Panc1 (cell line): ENCODE measurements around the gene MNT. TPM values are rescaled to one million over a fixed set of nuclear protein-coding genes. Genes with fewer than 3 reads are reported as not detected.

Source experiments
- ATAC-seq: fragments of 200-7000 bp; cut with Tn5 transposase; 2 replicates; pipeline ENCODE4 v1.9.1; 2020; ENCODE audit warnings: mild to moderate bottlenecking, moderate library complexity
- BruUV-seq: library from RNA; stranded (reverse); fragments of 400-500 nt; replicated peaks from 2 replicates; lab custom pipeline; 2021; lab: Mats Ljungman, UMichigan
- CTCF ChIA-PET: fragments of 300-600 bp; sonication (Branson Sonifier 250); formaldehyde crosslinking; loops from one replicate; lab custom pipeline; 2022; ENCODE audit warnings: antibody characterized with exemption; lab: Charles Lee
- POLR2A ChIA-PET: fragments of 300-600 bp; sonication (Branson Sonifier 250); formaldehyde crosslinking; loops from one replicate; lab custom pipeline; 2022; ENCODE audit warnings: antibody characterized with exemption; lab: Charles Lee
- DNase-seq: peaks from one replicate; pipeline ENCODE4 v3.0.0-alpha.2; 2010; ENCODE audit warnings: low read depth, low spot score
- H3K27ac ChIP-seq: 2 replicates; pipeline ENCODE4 v1.5.1; 2011; ENCODE audit warnings: mild to moderate bottlenecking, low read length, inconsistent platforms
- H3K27me3 ChIP-seq: fragments of 200-500 bp; sonication (Bioruptor generic); 2 replicates; pipeline ENCODE4 v1.6.0; 2014; ENCODE audit warnings: low read length, inconsistent platforms; ENCODE audit not compliant: control insufficient read depth, insufficient read depth
- H3K36me3 ChIP-seq: fragments of 200-500 bp; sonication (Bioruptor generic); 2 replicates; pipeline ENCODE4 v1.5.1; 2014; ENCODE audit warnings: inconsistent platforms, mild to moderate bottlenecking, low read length, moderate library complexity; ENCODE audit not compliant: control insufficient read depth, insufficient read depth
- H3K4me1 ChIP-seq: 2 replicates; pipeline ENCODE4 v1.5.1; 2011; ENCODE audit warnings: inconsistent platforms, mild to moderate bottlenecking, low read length, moderate library complexity; ENCODE audit not compliant: control insufficient read depth, insufficient read depth
- H3K4me3 ChIP-seq, 2 experiments: 2 replicates each; pipeline ENCODE4 v1.5.1; 2011 to 2012; ENCODE audit warnings: low read depth in 2 of 2, low read length in 2 of 2, mild to moderate bottlenecking in 2 of 2, inconsistent platforms in 1 of 2, moderate library complexity in 1 of 2
- H3K9me3 ChIP-seq: fragments of 200-500 bp; sonication (Bioruptor generic); 2 replicates; pipeline ENCODE4 v1.5.1; 2014; ENCODE audit warnings: low read depth, mild to moderate bottlenecking, inconsistent platforms, low read length, moderate library complexity; ENCODE audit not compliant: control insufficient read depth, insufficient read depth
- CTCF ChIP-seq: fragments of 450-650 bp; IDR thresholded peaks from 2 replicates; pipeline ENCODE4 v1.5.1; 2017; ENCODE audit warnings: mild to moderate bottlenecking
- POLR2AphosphoS5 ChIP-seq: IDR thresholded peaks from 2 replicates; pipeline ENCODE4 v1.6.1; 2012; ENCODE audit warnings: mild to moderate bottlenecking, low read depth, low read length, moderate library complexity
- REST ChIP-seq, 2 experiments: IDR thresholded peaks; 2 replicates each; pipeline ENCODE4 v1.6.1; 2011 to 2012; ENCODE audit warnings: low read depth in 2 of 2, control low read depth in 1 of 2, low read length in 1 of 2, mild to moderate bottlenecking in 1 of 2, moderate library complexity in 1 of 2; ENCODE audit not compliant: insufficient read depth in 1 of 2
- SIN3A ChIP-seq: IDR thresholded peaks from 2 replicates; pipeline ENCODE4 v1.6.1; 2012; ENCODE audit warnings: low read depth, mild to moderate bottlenecking, low read length, moderate library complexity, borderline replicate concordance; ENCODE audit not compliant: insufficient read depth
- TCF7L2 ChIP-seq: IDR thresholded peaks from 2 replicates; pipeline ENCODE4 v1.6.1; 2011; ENCODE audit warnings: mild to moderate bottlenecking, low read depth, low read length, inconsistent platforms
- in situ Hi-C: cut with HindIII; loops from 2 replicates; pipeline ENCODE4 v1.10.0; 2016; ENCODE audit warnings: low sequenced_read_pairs, low pct_unique_long_range_greater_than_20kb
- intact Hi-C: fragments of 100-400 bp; cut with micrococcal nuclease; formaldehyde crosslinking; loops from one replicate; pipeline ENCODE4 v1.10.0; 2022; ENCODE audit not compliant: unreplicated experiment
- total RNA-seq: library from RNA; stranded (reverse); gene quantifications from one replicate; pipeline ENCODE4 v1.2.1, GENCODE V29; 2021; ENCODE audit not compliant: unreplicated experiment

The MNT gene
- total RNA-seq, 1 experiment from 2014 or later = 31.8 TPM

DNA sequence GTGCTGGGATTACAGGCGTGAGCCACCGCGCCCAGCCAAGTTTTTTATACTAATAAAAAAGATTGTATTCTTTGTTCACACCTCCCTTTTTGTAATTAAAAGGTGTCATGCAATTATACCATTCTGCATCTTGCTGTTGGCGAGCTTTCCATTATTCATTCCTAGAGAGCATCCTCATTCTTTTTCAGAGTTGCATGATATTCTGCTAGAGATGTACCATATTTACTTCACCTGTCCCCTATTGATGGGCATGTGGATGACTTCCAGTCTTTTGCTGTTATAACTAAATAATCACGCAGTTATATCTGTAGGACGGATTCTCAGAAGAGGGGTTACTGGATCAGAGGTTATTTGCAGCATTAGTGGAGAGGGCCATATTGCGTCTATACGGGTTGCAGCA is 46.5 kb downstream of the MNT start:
- Histone ChIP-seq H3K9me3 (no peaks in the 10 kb centered on the region), H3K36me3 (no peaks in the 10 kb centered on the region), H3K27ac (no peak overlapping the region), H3K27me3 (no peaks in the 10 kb centered on the region), H3K4me1 (no peaks in the 10 kb centered on the region), H3K4me3 (no peak overlapping the region)
- intact Hi-C loops = no loop called here
- ChIA-PET POLR2A (interaction anchor here (0.6 kb wide), 1 partner anchor 40 kb away, joined by 3 read pairs; no protein-coding TSS in a partner anchor), CTCF (no interaction called here)
- in situ Hi-C loops = no loop called here
- TF ChIP-seq CTCF (no peak), SIN3A (no peak), POLR2AphosphoS5 (no peak), TCF7L2 (no peak), REST (IDR thresholded peaks at IDR 0.05; ENCODE audit: insufficient read depth in 1 of 2, low read depth in 2 of 2, low read length in 1 of 2) (no peak)
- ATAC-seq (no peak), DNase-seq (no peak)
- BruUV-seq = no TSS peak

DNA sequence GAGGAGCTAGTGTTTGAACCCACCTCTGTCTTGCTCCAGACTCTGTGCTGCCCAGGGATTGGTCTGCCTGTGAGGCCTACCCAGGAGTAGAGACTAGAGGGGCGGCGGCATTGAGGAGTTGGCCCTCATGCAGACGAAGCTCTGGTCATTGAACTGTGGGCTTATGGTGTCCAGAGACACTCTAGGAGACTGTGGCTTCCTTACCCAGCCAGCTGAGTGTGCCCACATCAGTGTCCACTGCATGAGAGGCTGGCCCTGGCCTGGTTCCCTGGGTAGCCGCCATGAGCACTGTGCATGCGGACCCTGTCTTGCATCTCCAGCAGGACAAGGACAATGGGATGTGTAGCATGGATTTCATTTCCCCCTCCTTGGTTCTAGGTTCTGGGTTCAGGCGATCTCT is 49.6 kb downstream of the MNT start:
- POLR2A ChIA-PET = no interaction called here
- no peak for ATAC-seq

More for the DNA sequence above, 49.6 kb downstream of the MNT start:
- H3K27me3 ChIP-seq = no peaks in the 10 kb centered on the region
- no peaks in the 10 kb centered on the region for H3K36me3 ChIP-seq
- TF ChIP-seq REST (IDR thresholded peaks at IDR 0.05; ENCODE audit: insufficient read depth in 1 of 2, low read depth in 2 of 2, low read length in 1 of 2) = no peak
- TF ChIP-seq SIN3A = no peak
- TF ChIP-seq TCF7L2 = no peak
- no peak for TF ChIP-seq POLR2AphosphoS5
- no peak for TF ChIP-seq CTCF
- H3K27ac ChIP-seq = no peak overlapping the region
- DNase-seq = no peak
- CTCF ChIA-PET = no interaction called here
- in situ Hi-C loops = no loop called here
- H3K4me1 ChIP-seq = no peaks in the 10 kb centered on the region
- no peaks in the 10 kb centered on the region for H3K9me3 ChIP-seq
- no TSS peak for BruUV-seq
- intact Hi-C loops = no loop called here
- no peak overlapping the region for H3K4me3 ChIP-seq
